ENCODE data around the gene ADCK2.
"Not testable (repeated sequence)": the region's sequence is repeated elsewhere in the genome, so short reads cannot be mapped to it uniquely, and the experiment has no call there.

The ADCK2 gene

GRCh38 chr7:140674899-140675701 lies 2.4 kb downstream of the ADCK2 start:
- DNase-seq, result no peak

DNA sequence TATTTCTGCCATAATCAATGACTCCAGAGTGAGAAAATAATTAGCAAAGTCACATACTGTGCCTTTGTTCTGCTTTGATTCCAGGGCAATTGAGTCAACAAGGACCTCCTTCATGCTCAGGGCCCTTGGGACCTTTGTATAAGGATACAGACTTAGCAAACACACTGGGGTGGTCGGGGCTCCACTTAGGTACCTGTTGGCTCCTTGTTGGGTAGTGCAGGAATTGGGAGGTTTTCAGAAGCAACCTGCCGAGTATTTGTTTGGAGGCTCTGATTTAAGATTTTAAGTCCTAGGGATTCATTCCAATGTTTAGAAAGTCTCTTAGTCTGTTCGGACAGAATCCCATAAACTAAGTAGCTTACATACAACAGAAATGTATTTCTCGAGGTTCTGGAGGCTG lies 3.0 kb downstream of the ADCK2 start:
- DNase-seq, result no peak

DNA sequence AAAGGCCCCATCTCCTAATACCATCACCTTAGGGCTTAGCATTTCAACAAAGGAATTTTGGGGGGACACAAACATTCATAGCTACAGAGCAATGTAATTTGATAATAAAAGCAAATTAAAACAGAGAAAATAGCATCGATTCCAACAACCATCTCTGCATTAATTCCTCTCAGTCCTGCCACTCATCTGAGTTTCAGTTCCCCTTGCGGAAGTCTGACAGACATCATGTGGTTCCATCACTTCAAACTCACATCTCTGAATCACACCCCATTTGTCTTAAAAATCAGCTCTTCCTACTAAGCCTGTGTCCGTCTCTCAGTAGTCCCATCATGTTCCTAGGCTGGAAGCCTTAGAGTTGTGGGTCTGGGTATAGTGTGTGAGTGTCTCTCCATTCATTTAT lies 3.6 kb downstream of the ADCK2 start:
- DNase-seq, result no peak

DNA sequence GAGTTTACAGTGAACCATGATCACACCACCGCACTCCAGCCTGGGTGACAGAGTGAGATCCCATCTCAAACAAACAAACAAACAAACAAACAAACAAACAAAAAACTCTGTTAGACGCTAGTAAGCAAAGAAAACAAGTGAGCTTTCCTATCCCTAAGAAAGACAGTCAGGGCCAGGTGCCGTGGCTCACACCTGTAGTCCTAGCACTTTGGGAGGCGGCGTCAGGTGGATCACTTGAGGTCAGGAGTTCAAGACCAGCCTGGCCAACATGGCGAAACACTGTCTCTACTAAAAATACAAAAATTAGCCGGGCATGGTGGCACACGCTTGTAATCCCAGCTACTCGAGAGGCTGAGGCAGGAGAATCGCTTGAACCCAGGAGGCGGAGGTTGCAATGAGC lies 4.2 kb downstream of the ADCK2 start:
- not testable (repeated sequence) for DNase-seq

DNA sequence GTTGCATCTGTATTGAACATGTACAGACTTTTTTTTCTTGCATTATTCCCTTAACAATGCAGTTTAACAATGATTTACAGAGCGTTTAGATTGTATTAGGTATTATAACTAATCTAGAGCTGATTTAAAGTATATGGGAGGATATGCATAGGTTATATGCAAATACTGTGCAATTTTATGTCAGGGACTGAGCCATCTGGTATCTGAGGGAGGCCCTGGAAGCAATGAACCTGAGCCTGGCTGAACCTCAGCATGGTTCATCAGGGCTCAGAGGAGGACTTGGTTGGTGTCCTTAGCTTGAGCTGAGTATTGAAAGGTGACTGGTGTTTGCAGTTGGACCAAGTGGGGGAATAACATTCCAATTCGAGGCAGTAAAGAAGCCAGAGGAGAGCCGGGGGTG lies 4.8 kb downstream of the ADCK2 start:
- no peak for DNase-seq

DNA sequence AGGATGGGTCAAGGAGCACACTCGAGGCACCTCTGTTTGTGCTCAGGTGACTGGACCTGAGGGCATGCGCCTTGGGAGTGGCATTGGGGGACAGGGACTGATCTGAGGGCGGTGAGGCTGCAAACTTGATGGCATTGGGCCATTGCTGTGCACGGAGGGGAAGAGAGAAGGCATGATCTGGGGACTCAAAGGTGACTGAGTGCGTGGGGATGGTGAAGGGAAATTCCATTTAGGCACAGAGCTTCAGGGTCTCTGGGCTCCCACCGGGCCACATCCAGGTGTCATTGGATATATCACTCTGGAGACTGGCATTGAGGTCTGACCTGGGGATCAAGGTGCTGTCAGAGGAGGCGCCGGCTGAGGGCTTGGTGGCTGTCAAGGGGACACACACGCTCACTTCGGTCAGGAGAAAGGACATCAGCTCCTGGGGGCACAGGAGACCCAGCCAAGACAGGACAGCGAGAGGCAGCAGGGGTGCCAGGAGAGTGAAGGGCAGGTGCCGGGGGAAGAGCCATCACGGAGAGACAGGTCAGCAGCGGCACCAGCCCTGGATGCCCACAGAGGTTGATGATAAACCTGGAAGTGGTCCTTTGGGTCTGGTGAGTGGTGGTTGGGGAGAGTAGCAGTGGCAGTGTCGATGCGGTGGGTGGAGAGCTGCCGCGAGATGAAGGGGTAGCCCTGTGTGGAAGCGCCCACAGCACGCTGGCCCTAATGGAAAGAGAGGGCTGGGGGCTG lies 5.5 kb downstream of the ADCK2 start:
- DNase-seq, result no peak

GRCh38 chr7:140678816-140679130 lies 6.0 kb downstream of the ADCK2 start:
- no peak for DNase-seq

GRCh38 chr7:140679186-140679585 lies 6.4 kb downstream of the ADCK2 start:
- DNase-seq, result no peak

- no peak for DNase-seq
Measured at GRCh38 chr7:140680886-140681285, 8.1 kb downstream of the ADCK2 start.

DNA sequence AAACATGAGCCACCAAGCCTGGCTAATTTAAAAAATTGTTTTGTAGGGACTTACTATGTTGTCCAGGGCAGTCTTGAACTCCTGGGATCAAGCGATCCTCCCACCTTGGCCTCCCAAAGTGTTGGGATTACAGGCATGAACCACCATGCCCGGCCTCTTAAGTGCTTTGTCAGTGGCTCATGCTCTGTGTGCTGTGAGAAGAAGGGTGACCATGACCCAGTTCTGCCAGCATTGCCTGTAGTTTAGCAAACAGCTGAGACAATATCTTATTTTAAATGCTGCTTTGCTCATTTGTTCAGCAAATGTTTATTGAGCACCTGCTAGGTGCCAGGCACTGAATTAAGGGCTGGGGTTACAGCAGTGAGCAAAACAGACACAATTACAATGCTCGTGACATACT lies 9.0 kb downstream of the ADCK2 start:
- DNase-seq, result no peak

- no peak for DNase-seq
Measured at GRCh38 chr7:140683657-140684056, 10.9 kb downstream of the ADCK2 start.

DNA sequence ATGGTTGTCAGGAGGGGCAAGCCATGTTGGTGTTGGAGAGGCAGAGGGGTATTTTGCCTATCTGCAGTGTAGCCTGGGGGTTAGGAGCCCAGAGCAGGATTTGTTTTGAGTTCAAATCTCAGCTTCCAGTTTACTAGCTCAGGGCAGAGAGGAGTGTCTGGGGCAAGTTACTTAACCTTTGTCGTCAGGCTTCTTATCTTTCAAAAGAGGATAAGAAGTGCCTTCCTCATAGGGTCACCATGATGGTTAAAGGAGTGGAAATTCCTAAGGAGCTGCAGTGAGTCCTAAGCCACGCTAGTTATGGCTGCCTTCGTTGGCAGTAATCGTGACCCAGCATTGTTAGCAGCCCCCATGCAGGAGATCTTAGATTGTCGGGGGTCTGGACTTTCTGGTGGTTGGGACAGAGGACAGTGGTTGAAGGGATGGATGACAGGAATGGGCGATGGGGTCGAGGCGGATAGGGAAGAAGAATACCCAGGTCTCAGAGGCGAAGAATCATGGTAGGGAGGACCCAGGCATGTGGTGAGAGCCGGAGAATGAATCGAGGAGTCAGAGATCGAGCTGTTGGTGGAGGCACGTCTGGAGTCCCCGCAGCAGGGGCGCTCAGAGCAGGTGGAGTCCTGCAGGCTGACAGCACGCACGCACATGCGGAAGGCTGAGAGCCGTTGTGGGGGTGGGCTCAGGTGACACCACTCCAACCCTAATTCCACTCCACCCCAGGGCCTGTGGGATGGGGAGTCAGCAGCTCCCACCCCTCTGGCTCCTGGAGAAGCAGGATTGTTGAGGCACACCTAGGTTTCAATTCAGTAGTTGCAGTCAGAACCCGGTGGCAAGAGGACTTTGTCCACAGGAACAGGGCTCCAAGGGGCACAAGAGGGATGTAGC lies 11.6 kb downstream of the ADCK2 start:
- DNase-seq, result no peak

GRCh38 chr7:140685407-140686087 lies 12.8 kb downstream of the ADCK2 start:
- DNase-seq, result no peak

GRCh38 chr7:140686921-140687320 lies 14.2 kb downstream of the ADCK2 start:
- no peak for DNase-seq

GRCh38 chr7:140688341-140688740 lies 15.6 kb downstream of the ADCK2 start:
- DNase-seq, result no peak

- DNase-seq, result no peak
Measured at GRCh38 chr7:140689199-140690152, 16.7 kb downstream of the ADCK2 start.

GRCh38 chr7:140691376-140692045 lies 18.8 kb downstream of the ADCK2 start:
- no peak for DNase-seq

- not testable (repeated sequence) for DNase-seq
Measured at GRCh38 chr7:140693849-140694248, 21.1 kb downstream of the ADCK2 start.

DNA sequence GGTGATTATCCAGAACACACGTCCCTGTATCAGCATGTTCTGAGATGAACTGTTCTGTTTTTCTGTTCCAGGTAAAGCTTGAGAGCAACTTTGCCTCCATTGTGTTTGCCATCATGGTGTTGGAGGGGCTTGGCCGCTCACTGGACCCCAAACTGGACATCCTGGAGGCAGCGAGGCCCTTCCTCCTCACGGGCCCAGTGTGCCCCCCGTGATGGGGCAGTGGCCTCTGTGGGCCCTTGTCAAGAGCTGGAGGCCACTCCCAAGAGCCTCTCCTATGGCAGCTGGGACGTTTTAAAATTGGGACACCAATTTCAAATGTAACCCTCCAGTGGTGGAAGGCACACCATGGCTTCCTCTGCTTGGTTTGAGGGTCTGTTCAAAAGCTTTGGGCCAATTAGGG lies 21.8 kb downstream of the ADCK2 start:
- no peak for DNase-seq

DNA sequence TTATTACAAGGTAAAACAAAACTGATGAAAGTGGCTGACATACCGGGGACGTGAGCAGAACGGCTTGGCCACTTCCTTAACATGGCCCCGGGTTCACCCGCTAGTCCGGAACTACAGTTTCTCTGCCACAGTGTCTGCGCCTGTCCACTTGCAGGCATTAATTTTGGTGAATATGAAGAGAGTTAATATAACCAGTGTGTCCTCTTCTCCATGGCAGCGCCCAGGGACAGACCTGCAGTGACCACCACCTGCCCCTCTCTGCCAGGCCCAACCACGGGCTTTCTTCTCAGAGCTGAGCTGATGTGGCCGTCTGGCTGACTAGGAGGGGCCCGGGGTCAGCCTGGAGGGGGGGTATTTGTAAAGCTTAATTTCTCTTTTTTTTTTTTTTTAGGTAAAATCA lies 22.6 kb downstream of the ADCK2 start:
- no peak for DNase-seq

DNA sequence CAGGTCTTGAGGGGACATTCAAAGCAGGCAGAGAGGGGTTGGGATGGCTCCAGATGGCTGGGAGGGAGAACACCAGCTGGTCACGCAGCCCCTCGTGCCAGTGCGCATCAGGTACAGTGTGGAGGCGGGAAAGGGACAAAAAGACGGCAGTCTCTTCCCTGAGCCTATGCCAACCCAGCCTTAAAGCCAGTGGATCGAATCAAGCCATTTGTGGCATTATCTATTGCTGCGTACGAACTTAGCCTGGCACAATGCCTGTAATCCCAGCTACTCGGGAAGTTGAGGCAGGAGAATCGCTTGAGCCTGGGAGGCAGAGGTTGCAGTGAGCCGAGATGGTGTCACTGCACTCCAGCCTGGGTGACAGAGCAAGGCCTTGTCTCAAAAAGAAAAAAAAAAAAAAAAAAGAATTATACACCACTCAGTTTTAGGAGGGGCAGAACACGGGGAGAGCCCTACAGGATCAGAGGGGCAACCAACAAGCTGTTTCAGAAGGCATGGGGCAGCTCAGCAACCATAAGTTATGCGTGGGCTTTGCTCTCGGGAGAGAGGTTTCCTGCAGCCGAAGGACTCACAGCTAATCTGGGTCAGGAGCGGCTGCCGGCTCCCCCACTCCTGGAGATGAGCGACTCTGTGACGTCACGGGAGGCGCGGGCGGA lies 23.4 kb downstream of the ADCK2 start:
- DNase-seq, result peak; percentile 95
